GM19324 (cell line): ENCODE results near the gene SUCLG1.
"Not testable (repeated sequence)": the region's sequence is repeated elsewhere in the genome, so short reads cannot be mapped to it uniquely, and the experiment has no call there.

ENCODE experiments used
- ATAC-seq: cut with Tn5 transposase; IDR thresholded peaks from one replicate; pipeline ENCODE4 v1.9.1; 2021; ENCODE audit warnings: mild to moderate bottlenecking, moderate library complexity; ENCODE audit not compliant: unreplicated experiment, low FRiP score

Gene SUCLG1

GRCh38 chr2:84425310-84425709 lies 33.8 kb downstream of the SUCLG1 start:
- no peak for ATAC-seq

GRCh38 chr2:84424152-84424551 lies 34.9 kb downstream of the SUCLG1 start:
- no peak for ATAC-seq

GRCh38 chr2:84421791-84422190 lies 37.3 kb downstream of the SUCLG1 start:
- ATAC-seq: no peak

GRCh38 chr2:84421197-84421596 lies 37.9 kb downstream of the SUCLG1 start:
- ATAC-seq: no peak

- ATAC-seq: no peak
Measured at GRCh38 chr2:84417453-84418145, 41.5 kb downstream of the SUCLG1 start.

- ATAC-seq: no peak
Measured at GRCh38 chr2:84409531-84409930, 49.5 kb downstream of the SUCLG1 start.

- ATAC-seq: not testable (repeated sequence)
Measured at GRCh38 chr2:84402111-84402510, 57.0 kb downstream of the SUCLG1 start.

GRCh38 chr2:84399839-84400238 lies 59.2 kb downstream of the SUCLG1 start:
- not testable (repeated sequence) for ATAC-seq

- no peak for ATAC-seq
Measured at GRCh38 chr2:84395820-84396219, 63.3 kb downstream of the SUCLG1 start.

- no peak for ATAC-seq
Measured at GRCh38 chr2:84394628-84395027, 64.5 kb downstream of the SUCLG1 start.

GRCh38 chr2:84393829-84394228 lies 65.3 kb downstream of the SUCLG1 start:
- no peak for ATAC-seq

GRCh38 chr2:84389794-84390193 lies 69.3 kb downstream of the SUCLG1 start:
- ATAC-seq: no peak

GRCh38 chr2:84388921-84389490 lies 70.1 kb downstream of the SUCLG1 start:
- ATAC-seq: no peak

GRCh38 chr2:84388133-84388532 lies 70.9 kb downstream of the SUCLG1 start:
- no peak for ATAC-seq

GRCh38 chr2:84386336-84387040 lies 72.6 kb downstream of the SUCLG1 start:
- no peak for ATAC-seq

GRCh38 chr2:84383271-84383670 lies 75.8 kb downstream of the SUCLG1 start:
- ATAC-seq: no peak

GRCh38 chr2:84380875-84381274 lies 78.2 kb downstream of the SUCLG1 start:
- ATAC-seq: no peak

- ATAC-seq: no peak
Measured at GRCh38 chr2:84378960-84379359, 80.1 kb downstream of the SUCLG1 start.

- ATAC-seq: no peak
Measured at GRCh38 chr2:84375020-84375419, 84.1 kb downstream of the SUCLG1 start.

GRCh38 chr2:84373866-84374265 lies 85.2 kb downstream of the SUCLG1 start:
- no peak for ATAC-seq
